Retinal pigment epithelial cell (primary cell): ENCODE results near the gene MNX1.

Source experiments
- DNase-seq: peaks from one replicate; pipeline ENCODE4 v3.0.0-alpha.2; 2010; ENCODE audit warnings: low read depth
- H3K4me3 ChIP-seq: 2 replicates; pipeline ENCODE4 v1.5.1; 2011; ENCODE audit warnings: mild to moderate bottlenecking, low read length, control low read depth, moderate library complexity
- TF ChIP-seq, protein P1 (sequence below): conservative IDR thresholded peaks from 2 replicates; pipeline ENCODE4 v1.5.1; 2011; ENCODE audit warnings: low read depth, low read length, control low read depth, inconsistent platforms

MNX1 gene

DNA sequence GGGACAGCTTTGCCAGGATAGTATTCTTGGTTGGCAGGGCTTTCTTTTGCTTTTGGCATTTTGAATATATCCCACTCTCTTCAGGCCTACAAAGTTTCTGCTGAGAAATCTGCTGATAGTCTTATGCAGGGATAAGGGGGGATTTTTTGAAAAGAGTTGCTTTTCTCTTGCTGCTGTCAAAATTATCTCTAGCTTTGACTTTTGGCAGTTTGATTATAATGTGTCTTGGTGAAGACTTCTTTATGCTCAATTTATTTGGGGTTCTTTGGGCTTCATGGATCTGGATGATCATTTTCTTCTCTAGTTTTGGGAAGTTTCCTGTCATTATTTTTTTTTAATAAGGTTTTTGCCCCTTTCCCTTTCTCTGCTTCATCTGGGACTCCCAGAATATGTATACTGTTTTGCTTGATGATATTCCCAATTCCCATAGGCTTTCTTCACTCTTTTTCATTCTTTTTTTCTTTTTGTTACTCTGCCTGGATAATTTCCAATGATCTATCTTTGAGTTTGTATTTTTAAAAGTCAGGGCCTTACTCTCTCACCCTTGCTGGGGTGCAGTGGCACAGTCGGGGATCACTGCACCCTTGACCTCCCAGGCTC, 31.4 kb downstream of the MNX1 start:
- TF ChIP-seq, protein P1, sequence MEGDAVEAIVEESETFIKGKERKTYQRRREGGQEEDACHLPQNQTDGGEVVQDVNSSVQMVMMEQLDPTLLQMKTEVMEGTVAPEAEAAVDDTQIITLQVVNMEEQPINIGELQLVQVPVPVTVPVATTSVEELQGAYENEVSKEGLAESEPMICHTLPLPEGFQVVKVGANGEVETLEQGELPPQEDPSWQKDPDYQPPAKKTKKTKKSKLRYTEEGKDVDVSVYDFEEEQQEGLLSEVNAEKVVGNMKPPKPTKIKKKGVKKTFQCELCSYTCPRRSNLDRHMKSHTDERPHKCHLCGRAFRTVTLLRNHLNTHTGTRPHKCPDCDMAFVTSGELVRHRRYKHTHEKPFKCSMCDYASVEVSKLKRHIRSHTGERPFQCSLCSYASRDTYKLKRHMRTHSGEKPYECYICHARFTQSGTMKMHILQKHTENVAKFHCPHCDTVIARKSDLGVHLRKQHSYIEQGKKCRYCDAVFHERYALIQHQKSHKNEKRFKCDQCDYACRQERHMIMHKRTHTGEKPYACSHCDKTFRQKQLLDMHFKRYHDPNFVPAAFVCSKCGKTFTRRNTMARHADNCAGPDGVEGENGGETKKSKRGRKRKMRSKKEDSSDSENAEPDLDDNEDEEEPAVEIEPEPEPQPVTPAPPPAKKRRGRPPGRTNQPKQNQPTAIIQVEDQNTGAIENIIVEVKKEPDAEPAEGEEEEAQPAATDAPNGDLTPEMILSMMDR: no peak
- no peak overlapping the region for H3K4me3 ChIP-seq
- no peak for DNase-seq

DNA sequence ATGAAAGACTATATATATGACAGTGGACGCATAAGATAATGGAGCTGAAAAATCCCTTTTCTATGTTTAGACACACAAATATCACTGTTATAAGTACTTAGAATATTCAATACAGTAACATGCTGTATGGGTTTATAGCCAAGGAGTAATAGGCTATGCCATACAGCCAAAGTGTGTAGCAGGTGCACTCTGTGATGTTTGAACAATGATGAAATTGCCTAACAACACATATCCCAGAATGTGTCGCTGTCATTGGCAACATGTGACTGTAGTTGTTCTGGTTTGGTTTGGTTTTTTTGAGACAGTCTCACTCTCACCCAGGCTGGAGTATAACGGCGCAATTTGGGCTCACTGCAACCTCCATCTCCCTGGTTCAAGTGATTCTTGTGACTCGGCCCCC, 34.8 kb downstream of the MNX1 start:
- TF ChIP-seq, protein P1: no peak
- no peak overlapping the region for H3K4me3 ChIP-seq
- no peak for DNase-seq

DNA sequence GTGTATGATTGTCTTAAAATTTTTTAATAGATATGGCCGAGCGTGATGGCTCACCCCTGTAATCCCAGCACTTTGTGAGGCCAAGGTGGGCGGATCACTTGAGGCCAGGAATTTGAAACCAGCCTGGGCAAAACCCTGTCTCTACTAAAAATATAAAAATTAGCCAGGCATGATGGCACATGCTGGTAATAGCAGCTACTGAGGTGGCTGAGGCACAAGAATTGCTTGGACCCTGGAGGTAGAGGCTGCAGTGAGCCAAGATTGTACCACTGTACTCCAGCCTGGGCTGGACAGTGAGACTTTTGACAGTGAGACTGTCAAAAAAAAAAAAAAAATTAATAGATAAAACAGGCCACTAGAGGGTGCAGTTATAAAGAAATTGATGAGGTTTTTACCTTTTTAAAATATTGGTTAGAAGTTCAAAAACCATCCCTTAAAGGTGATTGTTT, 40.5 kb downstream of the MNX1 start:
- no peak for DNase-seq
- H3K4me3 ChIP-seq: no peak overlapping the region
- TF ChIP-seq, protein P1: peak; percentile 29

DNA sequence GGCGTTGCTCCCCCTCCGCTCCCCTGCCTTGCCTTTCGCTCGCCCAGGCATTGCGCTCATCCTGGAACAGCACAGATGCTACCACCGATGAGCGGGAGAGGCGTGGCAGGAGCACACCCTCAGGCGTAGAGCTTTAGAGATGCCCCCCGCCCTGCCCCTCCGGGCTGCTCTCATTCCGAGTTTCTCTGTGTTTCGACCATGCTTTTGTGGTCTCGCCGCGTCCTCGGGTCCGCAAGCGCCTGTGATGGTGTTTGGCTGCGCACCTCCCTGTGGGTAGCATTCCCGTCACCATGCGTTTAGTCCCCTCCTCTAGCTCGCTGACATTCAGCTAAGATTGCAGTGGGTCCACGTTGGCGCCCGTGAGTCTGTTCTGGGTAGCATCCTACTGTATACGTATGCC, 42.3 kb downstream of the MNX1 start:
- no peak for DNase-seq
- TF ChIP-seq, protein P1: no peak
- H3K4me3 ChIP-seq: no peak overlapping the region

DNA sequence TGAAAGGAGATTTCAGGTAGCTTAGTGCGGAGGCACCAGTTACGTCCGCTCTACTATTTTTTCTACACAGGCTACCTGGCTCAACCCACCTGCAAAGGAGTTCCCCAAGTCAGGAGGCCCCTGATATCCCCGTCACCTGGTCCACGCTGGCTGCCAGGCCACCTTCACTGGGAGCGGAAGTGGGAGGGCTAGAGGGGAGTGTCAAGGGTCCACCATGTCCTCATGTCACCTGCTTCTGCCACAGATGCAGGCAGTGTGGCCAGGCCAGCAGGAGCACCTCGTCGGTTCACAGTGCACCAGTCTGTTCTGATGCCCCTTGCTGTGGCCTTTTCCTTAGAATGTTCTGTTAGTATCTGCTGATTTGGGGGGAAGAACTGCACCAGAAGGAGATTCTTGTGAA, 44.1 kb downstream of the MNX1 start:
- TF ChIP-seq, protein P1: no peak
- no peak for DNase-seq
- no peak overlapping the region for H3K4me3 ChIP-seq

DNA sequence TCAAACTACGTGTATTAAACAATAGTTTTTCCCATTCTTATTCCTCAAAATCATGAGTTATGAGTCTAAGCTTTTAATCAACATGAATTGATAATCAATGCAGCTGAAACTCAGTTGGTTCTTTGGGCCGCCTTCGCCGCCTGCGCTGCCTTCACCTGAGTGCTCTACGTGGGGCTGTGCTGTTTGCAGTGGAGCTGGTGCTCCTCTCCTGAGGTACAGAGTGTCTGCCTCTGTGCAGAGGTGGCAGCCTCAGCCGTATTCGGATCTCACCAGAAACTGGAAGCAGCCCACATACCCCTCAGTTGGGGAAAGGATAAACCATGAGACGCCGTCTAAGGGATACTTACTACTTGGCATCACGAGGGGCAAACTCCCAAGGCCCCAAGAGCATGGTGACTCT, 45.5 kb downstream of the MNX1 start:
- TF ChIP-seq, protein P1: no peak
- H3K4me3 ChIP-seq: no peak overlapping the region

DNA sequence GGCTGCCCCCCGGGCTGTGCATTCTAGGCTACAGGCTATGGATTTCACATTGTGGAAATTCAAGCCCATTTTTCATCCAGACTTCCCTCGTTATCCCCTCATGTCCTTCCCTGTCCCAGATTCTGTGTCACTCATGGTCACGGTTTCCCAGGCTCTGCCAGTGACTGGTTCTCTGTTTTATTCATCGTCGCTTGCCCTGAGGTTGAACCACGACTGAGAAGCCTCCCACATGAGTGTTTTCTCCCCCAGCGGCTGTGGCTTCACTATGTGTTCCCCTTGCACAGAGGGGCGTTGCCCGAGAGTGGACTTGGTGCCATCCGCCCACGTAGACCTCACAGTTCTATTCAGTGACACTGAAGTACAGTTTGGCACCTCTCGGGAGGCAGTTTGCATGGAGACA, 47.0 kb downstream of the MNX1 start:
- TF ChIP-seq, protein P1: no peak
- DNase-seq: no peak
- no peak overlapping the region for H3K4me3 ChIP-seq

More for the DNA sequence above, 45.5 kb downstream of the MNX1 start:
- no peak for DNase-seq
